Measurements from ENCODE around the gene ADGRF1. TPM values are rescaled to one million over a fixed set of nuclear protein-coding genes. Genes with fewer than 3 reads are reported as not detected.

Gene ADGRF1
- total and polyA plus RNA-seq, 10 donors = 0.13 to 1.6 (median 0.32) TPM; not detected in 5

DNA sequence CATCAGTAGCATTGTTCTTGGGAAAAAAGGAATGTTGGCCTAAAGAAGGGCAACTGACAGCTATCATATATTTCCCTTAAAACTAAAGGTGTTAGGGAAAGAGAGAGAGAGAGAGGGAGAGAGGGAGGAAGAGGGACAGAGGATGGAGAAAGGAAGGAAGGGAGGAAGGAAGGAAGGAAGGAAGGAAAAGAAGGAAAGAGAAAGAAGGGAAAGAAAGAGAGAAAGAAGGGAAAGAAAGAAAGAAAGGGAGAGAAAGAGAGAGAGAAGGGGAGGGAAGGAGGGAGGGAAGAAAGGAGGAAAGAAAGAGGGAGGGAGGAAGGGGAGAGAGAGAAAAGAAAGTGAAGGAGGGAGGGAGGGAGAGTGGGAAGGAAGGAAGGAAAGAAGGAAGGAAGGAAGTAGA, 82.7 kb downstream of the ADGRF1 start:
- no peaks in the 10 kb centered on the region for H3K9me3 ChIP-seq
- TF ChIP-seq POLR2A (IDR thresholded peaks at IDR 0.05) = no peak
- peaks cover 0 to 4% (median 0%) of the 10 kb centered on the region in 6 donors for H3K4me1 ChIP-seq
- DNase-seq = no peak
- no peak overlapping the region for H3K4me3 ChIP-seq
- no peaks in the 10 kb centered on the region for H3K36me3 ChIP-seq
- intact Hi-C loops (cut with DNase I; ENCODE audit: low total_unique reads) = no loop called here
- no peak overlapping the region for H3K27ac ChIP-seq
- H3K27me3 ChIP-seq (replicated peaks in 1 of 7) = no peaks in the 10 kb centered on the region

GRCh38 chr6:46956409-46956808, 85.7 kb downstream of the ADGRF1 start:
- H3K4me1 ChIP-seq = peaks cover 0 to 4% (median 0%) of the 10 kb centered on the region in 6 donors

DNA sequence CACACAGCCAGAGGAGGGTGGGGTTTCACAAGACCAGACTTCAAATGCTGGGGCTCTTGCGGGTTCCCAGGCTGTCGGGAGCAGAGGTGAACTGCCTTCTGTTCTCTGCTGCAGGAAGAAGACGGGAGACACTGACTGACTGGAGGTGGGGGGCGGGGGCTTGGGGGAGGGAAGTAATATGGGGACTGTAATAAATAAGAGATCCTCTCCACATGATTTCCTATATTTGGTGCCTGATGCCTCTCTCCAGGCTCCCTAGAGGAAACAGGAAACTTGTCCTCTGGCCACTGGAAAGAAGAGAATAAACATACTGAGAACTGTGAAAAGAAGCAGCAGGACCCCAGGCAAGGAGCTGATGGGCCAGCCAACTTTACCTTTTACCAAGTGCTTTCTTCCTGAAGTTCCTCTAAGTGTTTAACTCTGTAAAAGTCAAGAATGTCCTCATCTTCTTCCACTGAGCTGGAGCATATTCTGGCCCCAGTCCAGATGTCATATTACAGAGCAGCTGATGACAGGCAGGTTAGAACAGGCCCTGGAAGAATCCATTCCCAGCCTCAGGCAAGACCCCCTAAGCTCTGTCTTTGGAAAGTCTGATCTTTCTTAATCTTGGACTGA, 87.2 kb downstream of the ADGRF1 start:
- Histone ChIP-seq H3K27ac (no peak overlapping the region), H3K4me3 (no peak overlapping the region), H3K4me1 (peaks cover 0 to 10% (median 0%) of the 10 kb centered on the region in 6 donors), H3K36me3 (no peaks in the 10 kb centered on the region), H3K9me3 (no peaks in the 10 kb centered on the region), H3K27me3 (replicated peaks in 1 of 7) (no peaks in the 10 kb centered on the region)
- no peak for DNase-seq
- 63 to 76% (median 65%) methylated on average over 4 of the region's 4 CpGs for WGBS, 5 donors
- intact Hi-C loops (cut with DNase I; ENCODE audit: low total_unique reads) = no loop called here
- TF ChIP-seq, protein P1, sequence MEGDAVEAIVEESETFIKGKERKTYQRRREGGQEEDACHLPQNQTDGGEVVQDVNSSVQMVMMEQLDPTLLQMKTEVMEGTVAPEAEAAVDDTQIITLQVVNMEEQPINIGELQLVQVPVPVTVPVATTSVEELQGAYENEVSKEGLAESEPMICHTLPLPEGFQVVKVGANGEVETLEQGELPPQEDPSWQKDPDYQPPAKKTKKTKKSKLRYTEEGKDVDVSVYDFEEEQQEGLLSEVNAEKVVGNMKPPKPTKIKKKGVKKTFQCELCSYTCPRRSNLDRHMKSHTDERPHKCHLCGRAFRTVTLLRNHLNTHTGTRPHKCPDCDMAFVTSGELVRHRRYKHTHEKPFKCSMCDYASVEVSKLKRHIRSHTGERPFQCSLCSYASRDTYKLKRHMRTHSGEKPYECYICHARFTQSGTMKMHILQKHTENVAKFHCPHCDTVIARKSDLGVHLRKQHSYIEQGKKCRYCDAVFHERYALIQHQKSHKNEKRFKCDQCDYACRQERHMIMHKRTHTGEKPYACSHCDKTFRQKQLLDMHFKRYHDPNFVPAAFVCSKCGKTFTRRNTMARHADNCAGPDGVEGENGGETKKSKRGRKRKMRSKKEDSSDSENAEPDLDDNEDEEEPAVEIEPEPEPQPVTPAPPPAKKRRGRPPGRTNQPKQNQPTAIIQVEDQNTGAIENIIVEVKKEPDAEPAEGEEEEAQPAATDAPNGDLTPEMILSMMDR (IDR thresholded peaks at IDR 0.05 in 8 of 11, conservative IDR thresholded peaks at IDR 0.05 in 3 of 11) = no peak
- TF ChIP-seq POLR2AphosphoS5 (IDR thresholded peaks at IDR 0.05) (no peak), POLR2A (IDR thresholded peaks at IDR 0.05) (no peak)

More at GRCh38 chr6:46956409-46956808, 85.7 kb downstream of the ADGRF1 start:
- 89 to 97% (median 95%) methylated on average over 6 of the region's 6 CpGs for WGBS, 5 donors
- H3K4me3 ChIP-seq = no peak overlapping the region
- intact Hi-C loops (cut with DNase I; ENCODE audit: low total_unique reads) = no loop called here
- no peaks in the 10 kb centered on the region for H3K27me3 ChIP-seq (replicated peaks in 1 of 7)
- no peaks in the 10 kb centered on the region for H3K9me3 ChIP-seq
- no peaks in the 10 kb centered on the region for H3K36me3 ChIP-seq
- no peak for DNase-seq
- H3K27ac ChIP-seq = no peak overlapping the region
- TF ChIP-seq, protein P1 (IDR thresholded peaks at IDR 0.05 in 8 of 11, conservative IDR thresholded peaks at IDR 0.05 in 3 of 11) = no peak
- TF ChIP-seq POLR2A (IDR thresholded peaks at IDR 0.05) (no peak), POLR2AphosphoS5 (IDR thresholded peaks at IDR 0.05) (no peak)

- Histone ChIP-seq H3K4me1 (peaks cover 0 to 20% (median 0%) of the 10 kb centered on the region in 6 donors), H3K27me3 (replicated peaks in 1 of 7) (no peaks in the 10 kb centered on the region), H3K9me3 (no peaks in the 10 kb centered on the region), H3K27ac (no peak overlapping the region), H3K4me3 (no peak overlapping the region), H3K36me3 (no peaks in the 10 kb centered on the region)
- intact Hi-C loops (cut with DNase I; ENCODE audit: low total_unique reads) = no loop called here
- no peak for TF ChIP-seq POLR2A (IDR thresholded peaks at IDR 0.05)
- TF ChIP-seq POLR2AphosphoS5 (IDR thresholded peaks at IDR 0.05) = no peak
- TF ChIP-seq, protein P1 (IDR thresholded peaks at IDR 0.05 in 8 of 11, conservative IDR thresholded peaks at IDR 0.05 in 3 of 11) = no peak
- WGBS, 5 donors = 77 to 86% (median 81%) methylated on average over 4 of the region's 4 CpGs
- no peak for DNase-seq
These were observed 88.2 kb downstream of the ADGRF1 start for GRCh38 chr6:46953921-46954320.
